Endothelial cell (in vitro differentiated cells): ENCODE measurements around the gene MCOLN3. TPM values are rescaled to one million over a fixed set of nuclear protein-coding genes. Genes with fewer than 3 reads are reported as not detected.

Source experiments
- DNase-seq: peaks from one replicate; pipeline ENCODE4 v3.0.0; 2021; ENCODE audit warnings: low spot score
- H3K27ac Mint-ChIP-seq: one replicate; pipeline ENCODE4 v1.8.0; 2021; ENCODE audit warnings: mixed read lengths, inconsistent platforms; ENCODE audit not compliant: unreplicated experiment
- H3K27me3 Mint-ChIP-seq: one replicate; pipeline ENCODE4 v1.8.0; 2021; ENCODE audit warnings: mild to moderate bottlenecking, moderate library complexity, mixed read lengths, inconsistent platforms; ENCODE audit not compliant: unreplicated experiment
- H3K36me3 Mint-ChIP-seq: one replicate; pipeline ENCODE4 v1.8.0; 2021; ENCODE audit warnings: mild to moderate bottlenecking, low read depth, mixed read lengths, inconsistent platforms; ENCODE audit not compliant: unreplicated experiment
- H3K4me1 Mint-ChIP-seq: one replicate; pipeline ENCODE4 v1.8.0; 2021; ENCODE audit warnings: mild to moderate bottlenecking, mixed read lengths, inconsistent platforms; ENCODE audit not compliant: unreplicated experiment
- H3K4me3 Mint-ChIP-seq: one replicate; pipeline ENCODE4 v1.8.0; 2021; ENCODE audit warnings: mild to moderate bottlenecking, mixed read lengths, inconsistent platforms; ENCODE audit not compliant: unreplicated experiment
- H3K9me3 Mint-ChIP-seq: one replicate; pipeline ENCODE4 v1.8.0; 2021; ENCODE audit warnings: mixed read lengths, inconsistent platforms; ENCODE audit not compliant: unreplicated experiment
- CTCF ChIP-seq: fragments of 200-600 bp; sonication (generic); IDR thresholded peaks from one replicate; pipeline ENCODE4 v1.5.0; 2021; ENCODE audit warnings: antibody characterized with exemption; ENCODE audit not compliant: unreplicated experiment
- total RNA-seq: library from RNA; stranded (reverse); fragmentation: NEBNext Ultra II Directional; extraction: Animal tissue kit (Norgen Biotek cat#: 25700); gene quantifications from one replicate; pipeline ENCODE4 v1.2.1, GENCODE V29; 2021; ENCODE audit not compliant: unreplicated experiment

MCOLN3 gene
- total RNA-seq, 1 donor from 2014 or later, result 0.90 TPM

- no peaks in the 10 kb centered on the region for H3K27me3 Mint-ChIP-seq
- H3K36me3 Mint-ChIP-seq, result peaks cover 4% of the 10 kb centered on the region
- H3K4me3 Mint-ChIP-seq, result no peak overlapping the region
- no peaks in the 10 kb centered on the region for H3K4me1 Mint-ChIP-seq
- H3K27ac Mint-ChIP-seq, result no peak overlapping the region
- H3K9me3 Mint-ChIP-seq, result peaks cover 6% of the 10 kb centered on the region
- no peak for TF ChIP-seq CTCF
- DNase-seq, result no peak
Observed at GRCh38 chr1:85070972-85071492, 22.7 kb upstream of the MCOLN3 start.

GRCh38 chr1:85068846-85069245, 20.5 kb upstream of the MCOLN3 start:
- DNase-seq, result no peak
- no peaks in the 10 kb centered on the region for H3K27me3 Mint-ChIP-seq
- no peak overlapping the region for H3K4me3 Mint-ChIP-seq
- no peaks in the 10 kb centered on the region for H3K9me3 Mint-ChIP-seq
- H3K4me1 Mint-ChIP-seq, result no peaks in the 10 kb centered on the region
- TF ChIP-seq CTCF, result no peak
- H3K27ac Mint-ChIP-seq, result no peak overlapping the region
- H3K36me3 Mint-ChIP-seq, result peaks cover 4% of the 10 kb centered on the region

DNA sequence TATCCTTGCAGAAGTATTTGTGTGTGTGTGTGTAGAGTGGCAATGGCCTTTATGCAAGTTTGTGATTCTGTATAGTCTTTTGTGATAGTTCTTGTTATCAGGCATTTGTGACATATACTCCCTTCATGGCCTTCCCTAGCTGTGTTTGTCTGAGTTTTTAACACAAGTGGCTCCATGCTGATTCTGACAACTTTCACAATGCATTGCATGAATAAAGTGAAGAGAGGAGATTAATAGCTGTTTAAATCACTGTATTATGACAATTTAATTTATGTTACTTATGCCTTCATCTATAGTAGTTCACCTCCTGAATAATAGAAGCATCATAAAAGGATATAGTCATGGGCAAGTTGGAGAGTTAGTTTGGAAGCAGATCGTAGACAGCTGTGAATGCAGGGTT, 17.2 kb upstream of the MCOLN3 start:
- H3K4me1 Mint-ChIP-seq, result peaks cover 8% of the 10 kb centered on the region
- TF ChIP-seq CTCF, result no peak
- DNase-seq, result no peak
- H3K4me3 Mint-ChIP-seq, result no peak overlapping the region
- H3K9me3 Mint-ChIP-seq, result no peaks in the 10 kb centered on the region
- H3K36me3 Mint-ChIP-seq, result no peaks in the 10 kb centered on the region
- H3K27me3 Mint-ChIP-seq, result peaks cover 3% of the 10 kb centered on the region
- no peak overlapping the region for H3K27ac Mint-ChIP-seq

GRCh38 chr1:85062425-85063026, 14.2 kb upstream of the MCOLN3 start:
- peak overlapping the region; percentile 93 for H3K4me3 Mint-ChIP-seq
- peak overlapping the region; percentile 97 for H3K27ac Mint-ChIP-seq
- H3K36me3 Mint-ChIP-seq, result no peaks in the 10 kb centered on the region
- no peak for TF ChIP-seq CTCF
- no peak for DNase-seq
- H3K4me1 Mint-ChIP-seq, result peaks cover 8% of the 10 kb centered on the region
- peaks cover 3% of the 10 kb centered on the region for H3K27me3 Mint-ChIP-seq
- H3K9me3 Mint-ChIP-seq, result no peaks in the 10 kb centered on the region

- peak; percentile 87 for DNase-seq
- Mint-ChIP-seq H3K27ac (peak overlapping the region; percentile 97), H3K27me3 (peaks cover 3% of the 10 kb centered on the region), H3K9me3 (no peaks in the 10 kb centered on the region), H3K36me3 (no peaks in the 10 kb centered on the region), H3K4me1 (peaks cover 8% of the 10 kb centered on the region), H3K4me3 (peak overlapping the region; percentile 93)
- no peak for TF ChIP-seq CTCF
Observed at GRCh38 chr1:85061711-85062424, 13.6 kb upstream of the MCOLN3 start.
